B cell (primary cell): Measurements from ENCODE around the gene RGL1. TPM values are rescaled to one million over a fixed set of nuclear protein-coding genes. Genes with fewer than 3 reads are reported as not detected.
"Not testable (repeated sequence)": the region's sequence is repeated elsewhere in the genome, so short reads cannot be mapped to it uniquely, and the experiment has no call there.

Experiments
- ATAC-seq: fragments of 200-7000 bp; cut with Tn5 transposase; one replicate; pipeline ENCODE4 v1.10.0; 2021; ENCODE audit warnings: low read depth, mild to moderate bottlenecking, moderate number of reproducible peaks, moderate library complexity
- CTCF ChIA-PET: fragments of 350-600 bp; sonication (Branson Sonifier 250); formaldehyde crosslinking; loops from one replicate; lab custom pipeline; 2021; ENCODE audit warnings: antibody characterized with exemption, inconsistent platforms; lab: Charles Lee
- POLR2A ChIA-PET: fragments of 350-600 bp; sonication (Branson Sonifier 250); formaldehyde crosslinking; loops from one replicate; lab custom pipeline; 2021; ENCODE audit warnings: antibody characterized with exemption; lab: Charles Lee
- DNase-seq: peaks from one replicate; pipeline ENCODE4 v3.0.0; 2013
- H2AFZ ChIP-seq: 2 replicates; pipeline ENCODE4 v1.6.1; 2012; ENCODE audit warnings: mild to moderate bottlenecking, low read depth, low read length; ENCODE audit not compliant: insufficient read depth, poor library complexity, severe bottlenecking
- H3K27ac ChIP-seq, 2 donors: 1 replicate in 1 of 2; 2 replicates in 1 of 2; pipeline ENCODE4 v1.5.1; 2012 to 2013; ENCODE audit warnings: low read length in 2 of 2, mild to moderate bottlenecking in 2 of 2, moderate library complexity in 1 of 2
- H3K27me3 ChIP-seq, 4 experiments: fragments of 200-600 bp in 1 of 4; sonication (generic) in 1 of 4; replicated peaks in 1 of 4; 1 replicate in 2 of 4; 2 replicates in 2 of 4; pipeline versions ENCODE4 v1.6.1 to v1.7.0; 2013 to 2016; ENCODE audit warnings: low read length in 3 of 4, mild to moderate bottlenecking in 2 of 4, mixed read lengths in 1 of 4, moderate library complexity in 1 of 4; ENCODE audit not compliant: insufficient read depth in 4 of 4, control insufficient read depth in 3 of 4; ENCODE audit errors: control extremely low read depth in 1 of 4
- H3K36me3 ChIP-seq, 2 experiments: replicated peaks in 1 of 2; 1 replicate in 1 of 2; 2 replicates in 1 of 2; pipeline versions ENCODE4 v1.6.1 to v1.7.1; 2013; ENCODE audit warnings: low read length in 1 of 2; ENCODE audit not compliant: insufficient read depth in 2 of 2, control insufficient read depth in 1 of 2; ENCODE audit errors: control extremely low read depth in 1 of 2, extremely low read depth in 1 of 2
- H3K4me1 ChIP-seq, 2 donors: fragments of 200-600 bp in 1 of 2; sonication (generic) in 1 of 2; 1 replicate in 1 of 2; 2 replicates in 1 of 2; pipeline versions ENCODE4 v1.5.1 to v1.6.1; 2013 to 2017; ENCODE audit warnings: low read length in 2 of 2; ENCODE audit not compliant: control insufficient read depth in 2 of 2, insufficient read depth in 2 of 2
- H3K4me2 ChIP-seq: replicated peaks from 2 replicates; pipeline ENCODE3; 2012; ENCODE audit warnings: mild to moderate bottlenecking, low read depth, low read length; ENCODE audit not compliant: poor library complexity, severe bottlenecking
- H3K4me3 ChIP-seq, 5 experiments: fragments of 200-600 bp in 1 of 5; sonication (generic) in 1 of 5; 1 replicate in 3 of 5; 2 replicates in 2 of 5; pipeline versions ENCODE4 v1.5.1 to v1.7.0; 2011 to 2016; ENCODE audit warnings: low read length in 4 of 5, mild to moderate bottlenecking in 4 of 5, low read depth in 2 of 5, control low read depth in 1 of 5, moderate library complexity in 1 of 5; ENCODE audit not compliant: insufficient read depth in 1 of 5; ENCODE audit errors: control extremely low read depth in 1 of 5, extremely low read depth in 1 of 5
- H3K79me2 ChIP-seq: fragments of 200-600 bp; sonication (generic); one replicate; pipeline ENCODE4 v1.6.0; 2016; ENCODE audit warnings: low read length; ENCODE audit not compliant: control insufficient read depth, insufficient read depth
- H3K9ac ChIP-seq: fragments of 200-600 bp; sonication (generic); 2 replicates; pipeline ENCODE4 v1.6.1; 2017; ENCODE audit warnings: mild to moderate bottlenecking, low read length, moderate library complexity
- H3K9me3 ChIP-seq, 3 donors: one replicate each; pipeline versions ENCODE4 v1.6.1 to v1.7.1; 2013; ENCODE audit warnings: low read length in 2 of 3; ENCODE audit not compliant: control insufficient read depth in 2 of 3, insufficient read depth in 1 of 3; ENCODE audit errors: control extremely low read depth in 1 of 3
- H4K20me1 ChIP-seq: 2 replicates; pipeline ENCODE4 v1.6.0; 2012; ENCODE audit warnings: mild to moderate bottlenecking, low read length; ENCODE audit not compliant: insufficient read depth, control insufficient read depth, poor library complexity, severe bottlenecking
- H3K27ac Mint-ChIP-seq: one replicate; pipeline ENCODE4 v1.8.0; 2021; ENCODE audit warnings: mixed read lengths
- H3K27me3 Mint-ChIP-seq: one replicate; pipeline ENCODE4 v1.8.0; 2021; ENCODE audit warnings: mixed read lengths
- H3K4me1 Mint-ChIP-seq: one replicate; pipeline ENCODE4 v1.8.0; 2021; ENCODE audit warnings: mixed read lengths
- H3K4me3 Mint-ChIP-seq: one replicate; pipeline ENCODE4 v1.8.0; 2021; ENCODE audit warnings: mixed read lengths
- H3K9me3 Mint-ChIP-seq: one replicate; pipeline ENCODE4 v1.8.0; 2022; ENCODE audit warnings: mixed read lengths; ENCODE audit not compliant: insufficient read depth
- CTCF ChIP-seq: fragments of 200-600 bp; IDR thresholded peaks from one replicate; pipeline ENCODE4 v1.8.0; 2022; ENCODE audit warnings: antibody characterized with exemption, mild to moderate bottlenecking
- EZH2 ChIP-seq: IDR thresholded peaks from 2 replicates; pipeline ENCODE4 v1.6.1; 2012; ENCODE audit warnings: borderline replicate concordance, low read depth, mild to moderate bottlenecking, moderate library complexity, low read length; ENCODE audit not compliant: insufficient read depth, poor library complexity, severe bottlenecking
- WGBS: methylation state at CpG from one replicate; pipeline ENCODE4 v1.1.5; 2013; ENCODE audit warnings: missing lambda C conversion rate; ENCODE audit not compliant: insufficient coverage; 5-methylcytosine and 5-hydroxymethylcytosine counted together
- intact Hi-C: fragments of 100-400 bp; cut with micrococcal nuclease; formaldehyde crosslinking; loops from one replicate; pipeline ENCODE4 v1.10.0; 2022
- polyA plus RNA-seq: library from polyadenylated mRNA; depleted of rRNA; stranded (reverse); fragments of >200 nt; gene quantifications from 2 replicates; pipeline ENCODE4 v1.2.3, GENCODE V29; 2012
- total RNA-seq, 2 donors: library from RNA; stranded (reverse); fragments of 120-200 nt in 1 of 2; gene quantifications; 1 replicate in 1 of 2; 2 replicates in 1 of 2; pipeline versions ENCODE4 v1.2.3 to v1.2.4, GENCODE V29; 2013 to 2022

The RGL1 gene
- total and polyA plus RNA-seq, 2 donors (not counting 1 experiment from before 2014, with no cell fraction given) = 0.09 to 1.1 TPM

- ATAC-seq = no peak
- H3K27me3 Mint-ChIP-seq = peaks cover 15% of the 10 kb centered on the region
- ChIA-PET POLR2A (no interaction called here), CTCF (no interaction called here)
- Histone ChIP-seq H3K4me1 (no peaks in the 10 kb centered on the region), H3K9me3 (no peaks in the 10 kb centered on the region), H3K79me2 (no peaks in the 10 kb centered on the region), H2AFZ (no peak overlapping the region), H3K27me3 (no peaks in the 10 kb centered on the region), H3K9ac (no peak overlapping the region), H3K27ac (no peak overlapping the region), H4K20me1 (no peaks in the 10 kb centered on the region), H3K36me3 (no peaks in the 10 kb centered on the region), H3K4me3 (no peak overlapping the region), H3K4me2 (no peak overlapping the region)
- H3K4me3 Mint-ChIP-seq = no peak overlapping the region
- H3K9me3 Mint-ChIP-seq = no peaks in the 10 kb centered on the region
- H3K4me1 Mint-ChIP-seq = no peaks in the 10 kb centered on the region
- TF ChIP-seq CTCF = no peak
- no peak for TF ChIP-seq EZH2
- DNase-seq = no peak
- no peak overlapping the region for H3K27ac Mint-ChIP-seq
- intact Hi-C loops = no loop called here
- WGBS = 83% methylated on average over 6 of the region's 6 CpGs
Measured at GRCh38 chr1:183783767-183784637, 20.9 kb upstream of the RGL1 start.

- H4K20me1 ChIP-seq, H3K4me3 Mint-ChIP-seq, ATAC-seq, H3K27ac Mint-ChIP-seq, H3K27ac ChIP-seq, H3K9ac ChIP-seq, H3K36me3 ChIP-seq, CTCF ChIA-PET, H2AFZ ChIP-seq, H3K79me2 ChIP-seq, H3K4me1 Mint-ChIP-seq, intact Hi-C loops, H3K9me3 Mint-ChIP-seq, H3K27me3 ChIP-seq, POLR2A ChIA-PET, H3K4me3 ChIP-seq, DNase-seq, H3K4me2 ChIP-seq, H3K4me1 ChIP-seq, H3K9me3 ChIP-seq: not testable (repeated sequence)
- H3K27me3 Mint-ChIP-seq = peaks cover 19% of the 10 kb centered on the region
- no CpG with 5 or more reads among the region's 3 CpGs for WGBS
Measured at GRCh38 chr1:183785921-183786320, 19.0 kb upstream of the RGL1 start.
